Upper lobe of left lung (tissue), 4 donors: ENCODE results near the gene RPRD1B.

ENCODE experiments used
- EP300 ChIP-seq, 4 donors: sonication (generic); formaldehyde crosslinking; IDR thresholded peaks; one replicate each; pipeline ENCODE4 v1.5.1; 2017; ENCODE audit warnings: antibody characterized with exemption in 4 of 4, control low read depth in 2 of 4
- POLR2A ChIP-seq, 4 donors: fragments of 450-650 bp; IDR thresholded peaks; one replicate each; pipeline ENCODE4 v1.5.1; 2016 to 2017; ENCODE audit warnings: antibody characterized with exemption in 4 of 4, mild to moderate bottlenecking in 2 of 4
- POLR2AphosphoS5 ChIP-seq, 2 donors: sonication (generic); formaldehyde crosslinking; IDR thresholded peaks; one replicate each; pipeline ENCODE4 v1.5.1; 2017; ENCODE audit warnings: antibody characterized with exemption in 2 of 2
- TF ChIP-seq, protein P1 (sequence below), 6 experiments: fragments of 450-650 bp in 4 of 6; fragments of 200-600 bp in 2 of 6; sonication (generic) in 2 of 6; IDR thresholded peaks; one replicate each; pipeline ENCODE4 v1.5.1; 2016 to 2019; ENCODE audit warnings: antibody characterized with exemption in 6 of 6

DNA sequence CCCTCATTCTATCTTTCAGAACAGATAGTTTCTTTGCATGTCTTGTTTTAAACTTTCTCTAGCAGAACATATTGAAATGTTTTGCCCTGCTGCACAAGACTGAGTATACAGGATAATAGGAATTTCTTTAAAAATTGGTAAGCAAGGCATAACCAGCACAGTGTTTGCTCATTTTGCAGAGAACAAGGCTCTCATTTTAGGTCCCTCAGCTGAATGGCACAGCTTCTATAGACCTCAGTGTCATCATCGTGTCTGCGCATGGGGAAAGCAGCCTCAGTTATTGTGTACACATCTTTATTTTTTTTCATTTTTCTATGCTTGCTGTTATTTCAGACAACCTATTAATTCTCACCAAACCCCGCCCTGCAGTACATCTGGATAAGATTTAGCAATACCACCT is 36.0 kb upstream of the RPRD1B start:
- TF ChIP-seq, protein P1, sequence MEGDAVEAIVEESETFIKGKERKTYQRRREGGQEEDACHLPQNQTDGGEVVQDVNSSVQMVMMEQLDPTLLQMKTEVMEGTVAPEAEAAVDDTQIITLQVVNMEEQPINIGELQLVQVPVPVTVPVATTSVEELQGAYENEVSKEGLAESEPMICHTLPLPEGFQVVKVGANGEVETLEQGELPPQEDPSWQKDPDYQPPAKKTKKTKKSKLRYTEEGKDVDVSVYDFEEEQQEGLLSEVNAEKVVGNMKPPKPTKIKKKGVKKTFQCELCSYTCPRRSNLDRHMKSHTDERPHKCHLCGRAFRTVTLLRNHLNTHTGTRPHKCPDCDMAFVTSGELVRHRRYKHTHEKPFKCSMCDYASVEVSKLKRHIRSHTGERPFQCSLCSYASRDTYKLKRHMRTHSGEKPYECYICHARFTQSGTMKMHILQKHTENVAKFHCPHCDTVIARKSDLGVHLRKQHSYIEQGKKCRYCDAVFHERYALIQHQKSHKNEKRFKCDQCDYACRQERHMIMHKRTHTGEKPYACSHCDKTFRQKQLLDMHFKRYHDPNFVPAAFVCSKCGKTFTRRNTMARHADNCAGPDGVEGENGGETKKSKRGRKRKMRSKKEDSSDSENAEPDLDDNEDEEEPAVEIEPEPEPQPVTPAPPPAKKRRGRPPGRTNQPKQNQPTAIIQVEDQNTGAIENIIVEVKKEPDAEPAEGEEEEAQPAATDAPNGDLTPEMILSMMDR (IDR thresholded peaks at IDR 0.05), result no peak
- TF ChIP-seq POLR2AphosphoS5 (IDR thresholded peaks at IDR 0.05) (no peak), POLR2A (IDR thresholded peaks at IDR 0.05) (no peak), EP300 (IDR thresholded peaks at IDR 0.05) (no peak)
